ENCODE data around the gene MEF2C.
A peak's percentile ranks its signal among the peaks of the same experiment; 100 is the strongest.
"Not testable (repeated sequence)": the region's sequence is repeated elsewhere in the genome, so short reads cannot be mapped to it uniquely, and the experiment has no call there.

MEF2C gene

DNA sequence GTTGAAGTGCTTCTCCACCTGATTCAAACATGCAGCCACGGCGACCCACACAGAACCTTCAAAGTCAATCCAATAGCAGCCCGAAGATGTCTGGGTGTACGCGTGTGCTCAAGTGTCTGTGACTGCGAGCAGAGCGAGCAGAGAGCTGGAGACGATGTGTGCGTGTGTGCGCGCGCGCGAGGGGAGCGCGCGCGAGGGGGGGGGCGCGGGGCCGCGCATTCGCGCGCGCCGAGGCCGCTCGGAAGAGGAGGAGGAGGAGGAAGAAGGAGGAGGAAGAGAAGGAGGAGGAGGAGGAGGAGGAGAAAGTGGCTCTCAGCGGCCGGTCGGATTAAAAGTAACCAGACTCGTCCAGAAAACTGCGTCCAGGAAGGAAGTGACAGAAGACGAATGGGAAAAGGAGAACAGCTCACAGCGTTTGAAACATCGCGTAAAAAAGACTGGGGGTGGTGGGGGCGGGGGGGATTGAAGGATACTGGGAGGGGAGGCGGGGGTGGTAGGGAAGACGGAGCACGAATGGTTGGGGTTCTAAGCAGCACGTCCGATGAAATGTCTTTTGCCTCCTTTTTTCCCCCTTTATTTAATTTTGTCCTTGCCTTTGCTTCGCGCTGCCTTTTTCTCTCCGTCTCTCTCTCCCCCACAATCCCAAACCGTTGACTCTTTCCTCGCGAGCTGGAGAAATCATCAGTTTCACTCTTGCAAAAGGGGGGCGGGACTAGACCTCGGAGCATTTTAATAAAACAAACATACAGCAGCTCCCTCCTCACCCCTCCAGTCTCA, at the start of gene MEF2C:
MEF2C (minus strand) TSS at position 126 of the 777 bp plus-strand sequence. CDS start 59,396 bp downstream, outside the sequence.
- DNase-seq: peak; percentile 15

DNA sequence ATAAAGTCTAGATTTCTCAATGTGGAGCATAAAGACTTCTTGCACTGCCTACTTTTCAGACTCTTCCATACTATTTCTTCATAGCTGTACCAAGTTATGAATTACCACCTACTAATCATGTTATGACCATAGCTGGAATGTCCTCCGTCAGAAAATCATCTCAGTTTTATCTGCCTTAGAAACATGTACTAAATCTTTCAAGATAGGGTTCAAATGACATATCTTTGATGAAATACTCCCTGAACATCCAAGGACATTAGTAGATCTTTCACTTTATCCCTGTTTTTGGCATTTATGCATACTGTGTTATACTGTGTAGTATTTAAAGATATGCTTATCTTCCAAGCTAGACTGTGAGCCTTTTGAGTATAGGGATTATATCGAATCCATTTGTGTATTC, 49.6 kb upstream of the MEF2C start:
- no peak for DNase-seq

DNA sequence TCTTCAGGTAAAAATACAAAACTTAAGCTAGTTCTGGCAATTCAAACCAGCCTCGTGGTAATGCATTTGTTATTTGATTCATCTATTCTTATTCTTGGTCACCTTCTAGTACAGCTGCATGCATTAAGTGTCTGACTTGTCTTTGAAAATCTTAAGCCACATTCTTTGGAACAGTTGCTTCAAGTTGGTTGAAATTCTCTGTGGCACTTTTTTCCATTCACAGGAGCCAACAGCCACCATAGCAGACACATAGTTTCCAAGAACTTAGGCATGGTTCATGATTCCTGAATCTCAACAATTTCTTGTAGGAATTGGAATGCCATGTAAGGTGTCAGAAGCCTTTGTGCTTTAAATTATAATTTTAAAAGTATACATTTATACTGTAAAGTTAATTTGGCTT, 47.4 kb upstream of the MEF2C start:
- no peak for DNase-seq

DNA sequence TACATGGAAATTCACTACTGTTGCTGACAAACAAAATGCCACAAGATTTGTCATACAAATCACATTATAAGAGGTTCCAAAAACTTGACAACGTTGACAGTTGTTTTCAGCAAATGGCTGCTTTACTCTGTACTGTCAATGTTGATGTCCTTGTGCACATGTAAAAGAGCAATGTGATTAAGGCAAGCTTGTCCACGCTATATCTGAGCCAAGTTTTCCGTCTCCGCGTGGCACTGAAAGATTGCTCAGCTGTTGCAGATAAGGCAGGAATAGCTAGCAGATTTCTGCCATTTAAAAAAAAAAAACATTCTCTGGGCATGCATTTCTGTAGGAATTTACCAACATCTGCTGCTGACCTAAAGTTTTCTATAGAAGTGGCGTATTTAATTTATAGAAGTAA, 46.4 kb upstream of the MEF2C start:
- no peak for DNase-seq

DNA sequence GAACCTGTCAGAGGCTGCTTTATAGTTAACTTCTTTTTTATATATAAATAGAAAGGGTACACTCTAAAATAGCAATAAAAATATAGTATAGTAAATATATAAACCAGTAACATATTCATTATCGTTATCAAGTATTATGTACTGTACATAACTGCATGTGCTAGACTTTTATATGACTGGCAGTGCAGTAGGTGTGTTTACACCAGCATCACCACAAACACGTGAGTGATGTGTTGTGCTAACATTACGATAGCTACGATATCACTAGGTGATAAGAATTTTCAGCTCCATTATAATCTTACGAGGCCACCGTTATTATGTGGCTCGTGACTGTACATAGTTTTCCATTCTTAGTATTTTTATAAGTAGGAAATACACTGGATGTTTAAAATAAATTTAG, 43.8 kb upstream of the MEF2C start:
- no peak for DNase-seq

DNA sequence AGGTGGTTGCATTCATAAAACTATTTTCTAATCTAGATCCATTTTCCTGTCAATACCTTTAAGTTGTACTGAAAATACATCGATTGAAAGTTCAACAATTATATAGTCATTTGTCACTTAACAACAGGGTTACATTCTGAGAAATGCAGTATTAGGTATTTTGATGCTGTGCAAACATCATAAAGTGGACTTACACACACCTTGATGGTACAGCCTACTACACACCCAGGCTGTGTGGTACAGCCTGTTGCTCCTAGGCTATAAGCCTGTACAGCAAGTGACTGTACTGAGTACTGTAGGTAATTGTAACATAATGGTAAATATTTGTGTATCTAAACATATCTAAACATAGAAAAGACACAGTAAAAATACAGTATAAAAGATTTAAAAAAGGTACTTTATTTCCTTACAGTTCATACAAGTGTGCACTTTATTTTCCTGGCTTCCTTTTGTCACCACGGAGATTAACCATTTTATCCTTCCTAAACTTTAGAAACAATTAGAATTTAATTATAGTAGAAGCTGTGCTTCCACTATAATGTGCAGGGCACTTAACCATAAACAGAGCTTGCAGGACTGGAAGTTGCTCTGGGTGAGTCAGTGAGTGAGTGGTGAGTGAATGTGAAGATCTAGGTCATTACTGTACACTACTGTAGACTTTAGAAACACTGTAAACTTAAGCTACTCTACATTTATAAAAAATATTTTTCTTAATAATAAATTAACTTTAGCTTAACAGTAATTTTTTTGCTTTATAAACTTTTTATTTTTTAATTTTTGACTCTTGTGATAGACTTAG, 42.9 kb upstream of the MEF2C start:
- DNase-seq: no peak

DNA sequence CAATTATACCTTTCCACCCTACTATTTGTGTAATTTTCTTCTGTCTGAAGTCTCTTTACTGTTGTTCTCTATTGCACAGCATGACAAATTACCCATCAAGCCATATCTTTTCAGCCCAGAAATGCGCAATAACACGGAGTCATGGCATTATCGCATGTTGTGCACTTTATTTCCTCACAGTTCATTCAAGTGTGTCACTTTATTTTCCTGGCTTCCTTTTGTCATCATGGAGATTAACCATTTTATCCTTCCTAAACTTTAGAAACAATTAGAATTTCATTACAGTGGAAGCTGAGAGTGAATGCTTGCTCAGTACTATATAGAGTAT, 41.3 kb upstream of the MEF2C start:
- DNase-seq: no peak

DNA sequence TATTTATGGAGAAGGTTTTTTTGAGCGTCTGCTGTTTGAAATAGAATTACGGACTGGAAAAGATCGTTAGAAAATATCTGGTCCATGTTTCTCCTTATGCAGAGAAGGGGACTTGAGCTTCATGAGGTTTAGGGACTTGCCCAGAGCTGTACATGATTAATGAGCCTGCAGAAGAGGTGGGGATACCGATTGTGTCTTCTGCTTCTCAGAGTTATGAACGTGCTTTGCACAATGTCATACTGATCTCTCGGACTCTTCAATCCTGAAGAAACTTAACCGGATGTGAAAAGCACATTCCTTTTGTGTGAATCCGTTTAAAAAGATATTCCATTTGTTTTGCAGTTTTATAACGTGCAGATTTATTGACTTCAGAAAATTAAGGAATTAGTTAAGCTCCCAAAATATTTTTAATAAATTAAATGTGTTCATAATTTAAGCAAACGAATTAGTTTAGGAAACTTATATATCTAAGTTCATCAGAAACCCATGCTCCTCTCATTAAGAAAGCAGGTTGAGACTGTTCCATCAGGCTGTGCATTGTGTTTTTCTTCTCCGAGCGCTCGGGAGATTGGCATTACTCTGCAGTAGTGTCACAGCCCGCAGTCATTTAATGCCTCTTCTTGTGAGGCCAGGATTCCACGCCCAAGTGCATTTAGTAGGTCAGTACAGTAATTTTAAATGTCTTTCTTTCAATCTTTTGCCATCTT, 40.8 kb upstream of the MEF2C start:
- no peak for DNase-seq

DNA sequence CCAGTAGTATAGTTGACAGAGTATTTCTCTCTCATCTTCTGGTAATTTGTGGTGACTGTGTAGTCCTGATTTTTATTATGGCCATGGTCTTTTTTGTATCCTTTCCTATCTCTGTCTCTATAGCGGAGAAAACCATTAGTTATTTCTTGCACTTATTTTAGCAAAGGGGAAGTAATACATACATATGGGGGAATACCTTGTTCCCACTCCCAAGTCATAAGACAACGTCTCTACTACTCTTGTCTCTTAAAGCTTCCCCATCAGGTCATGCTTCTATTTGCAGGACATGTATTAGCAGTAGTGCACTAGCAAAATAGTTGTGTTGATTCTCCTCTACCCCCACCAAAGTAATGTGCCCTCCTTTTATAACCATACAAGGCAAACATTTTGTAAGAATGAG, 29.8 kb upstream of the MEF2C start:
- not testable (repeated sequence) for DNase-seq

DNA sequence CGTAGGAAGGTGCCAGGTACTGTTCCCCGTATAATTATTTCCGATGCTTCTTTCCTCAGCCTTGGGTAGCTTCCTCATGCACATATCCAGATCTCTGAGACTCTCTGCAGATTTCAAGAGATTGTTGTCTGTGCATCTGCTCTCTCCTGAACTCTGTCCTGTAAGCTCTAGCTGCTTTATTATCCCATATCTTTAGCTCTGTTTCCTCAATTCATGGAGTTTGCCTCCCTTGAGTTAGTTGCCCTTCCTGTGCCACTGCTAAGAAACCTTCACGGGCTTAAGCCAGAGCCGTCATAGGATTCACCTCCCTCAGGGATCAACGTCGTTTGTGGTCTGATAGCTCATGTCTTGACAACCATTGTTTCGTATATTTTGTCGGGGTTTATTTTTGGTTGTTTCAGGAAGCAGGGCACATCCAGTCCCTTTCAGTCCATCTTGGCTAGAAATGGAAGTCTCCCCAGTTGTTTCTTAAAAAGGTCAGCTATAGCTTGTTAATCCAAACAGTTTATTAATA, 28.1 kb upstream of the MEF2C start:
- not testable (repeated sequence) for DNase-seq

DNA sequence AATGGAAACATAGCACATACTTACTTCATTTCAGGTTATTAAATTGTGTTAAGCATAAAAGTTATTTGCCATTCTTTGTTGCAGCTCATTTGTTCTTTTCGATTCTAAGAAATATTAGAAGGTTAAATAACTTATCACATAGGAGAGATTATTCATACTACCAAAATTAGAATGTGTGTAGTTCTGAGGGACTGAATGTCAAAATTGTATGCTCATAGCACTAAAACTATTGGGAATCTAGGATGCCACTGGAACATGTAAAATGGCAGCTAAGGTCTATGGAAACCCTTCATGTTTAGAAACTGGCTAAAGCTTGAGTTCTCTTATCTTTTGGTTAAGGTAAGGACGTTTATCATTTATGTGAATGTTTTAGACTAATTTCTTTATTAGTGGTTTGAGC, 21.5 kb upstream of the MEF2C start:
- not testable (repeated sequence) for DNase-seq

DNA sequence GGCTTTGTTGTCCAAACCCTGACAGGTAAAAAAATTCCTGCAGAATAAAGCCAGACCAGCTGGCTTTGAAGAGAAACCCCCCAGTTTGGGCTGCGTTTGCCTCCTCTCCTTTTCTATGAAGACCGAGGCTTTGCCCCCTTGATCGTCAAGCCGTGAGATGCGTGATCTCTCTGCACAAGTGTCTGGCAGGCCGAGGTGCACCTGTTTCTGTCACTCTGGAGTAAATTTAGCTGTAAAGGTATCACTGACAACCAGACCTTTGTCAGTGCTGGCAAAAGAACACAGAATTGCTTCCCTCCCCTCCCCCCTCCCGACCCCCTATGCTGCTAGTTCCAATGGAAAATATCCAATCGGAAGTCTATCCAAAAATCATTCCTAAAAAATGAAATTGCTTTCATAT, 21.0 kb upstream of the MEF2C start:
- not testable (repeated sequence) for DNase-seq

DNA sequence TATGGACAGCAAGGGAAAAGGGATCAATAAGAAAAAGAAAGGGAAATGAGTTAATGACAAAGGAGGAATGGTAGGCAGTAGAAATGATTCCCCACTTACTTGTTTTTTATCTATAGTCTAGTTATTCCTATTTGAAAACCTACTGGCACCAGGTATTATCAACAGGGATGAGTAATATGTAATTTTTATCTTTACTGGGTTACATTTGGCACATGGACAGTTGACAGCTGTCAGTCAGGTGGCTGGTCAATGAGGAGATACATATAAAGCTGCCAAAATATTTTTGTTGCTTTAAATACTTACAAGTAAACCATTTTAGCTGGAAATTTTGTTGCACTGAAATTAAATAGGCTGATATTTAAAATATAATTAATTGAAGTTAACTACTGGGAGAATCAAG, 18.1 kb upstream of the MEF2C start:
- not testable (repeated sequence) for DNase-seq

DNA sequence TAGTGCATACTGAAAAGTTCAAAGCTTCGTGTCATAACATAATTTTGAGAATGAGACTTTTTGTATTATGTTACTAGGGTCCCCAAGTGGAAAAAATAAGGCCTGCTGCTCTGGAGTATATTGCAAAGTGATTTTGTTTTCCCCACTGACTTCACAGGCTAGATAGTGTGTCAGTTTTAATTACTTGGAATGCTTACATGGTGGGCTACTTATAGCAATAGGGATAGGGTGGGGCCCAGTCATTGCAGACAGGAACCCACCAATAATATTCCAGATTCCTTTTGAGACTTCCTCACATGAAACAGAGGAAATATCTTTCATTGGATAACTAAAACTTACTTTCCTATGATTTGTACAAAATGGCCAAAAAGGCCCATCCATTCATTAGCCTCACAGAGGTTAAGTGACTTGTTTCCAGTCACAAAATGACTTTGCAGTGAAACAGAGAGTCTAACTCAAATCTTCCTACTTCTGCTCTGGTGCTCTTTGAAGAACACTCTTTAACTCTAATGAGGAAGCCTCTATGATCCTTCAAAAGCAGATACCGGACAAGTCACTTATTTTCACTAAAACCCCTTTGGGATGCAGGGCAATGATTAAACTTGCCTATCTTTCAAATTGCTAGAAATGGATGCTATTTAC, 16.2 kb upstream of the MEF2C start:
- DNase-seq: no peak

DNA sequence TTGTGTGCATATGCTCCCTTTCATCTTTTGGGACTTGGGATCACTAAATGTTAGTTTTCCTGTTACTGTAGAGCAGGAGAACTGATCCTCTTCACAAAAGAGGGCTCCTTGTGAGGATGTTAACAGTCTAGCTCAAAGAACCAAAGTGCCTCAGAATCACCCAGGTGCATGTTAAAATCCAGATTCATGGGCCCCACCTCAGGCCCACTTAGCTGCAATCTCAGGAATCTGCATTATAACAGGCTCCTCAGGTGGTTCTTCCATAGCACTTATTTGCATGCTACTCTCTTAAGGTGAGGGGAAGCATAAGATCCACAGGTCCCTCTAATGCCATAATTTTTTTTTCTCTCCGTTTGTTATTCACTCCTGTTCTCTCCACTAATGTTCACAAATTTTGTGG, 14.8 kb upstream of the MEF2C start:
- DNase-seq: no peak

DNA sequence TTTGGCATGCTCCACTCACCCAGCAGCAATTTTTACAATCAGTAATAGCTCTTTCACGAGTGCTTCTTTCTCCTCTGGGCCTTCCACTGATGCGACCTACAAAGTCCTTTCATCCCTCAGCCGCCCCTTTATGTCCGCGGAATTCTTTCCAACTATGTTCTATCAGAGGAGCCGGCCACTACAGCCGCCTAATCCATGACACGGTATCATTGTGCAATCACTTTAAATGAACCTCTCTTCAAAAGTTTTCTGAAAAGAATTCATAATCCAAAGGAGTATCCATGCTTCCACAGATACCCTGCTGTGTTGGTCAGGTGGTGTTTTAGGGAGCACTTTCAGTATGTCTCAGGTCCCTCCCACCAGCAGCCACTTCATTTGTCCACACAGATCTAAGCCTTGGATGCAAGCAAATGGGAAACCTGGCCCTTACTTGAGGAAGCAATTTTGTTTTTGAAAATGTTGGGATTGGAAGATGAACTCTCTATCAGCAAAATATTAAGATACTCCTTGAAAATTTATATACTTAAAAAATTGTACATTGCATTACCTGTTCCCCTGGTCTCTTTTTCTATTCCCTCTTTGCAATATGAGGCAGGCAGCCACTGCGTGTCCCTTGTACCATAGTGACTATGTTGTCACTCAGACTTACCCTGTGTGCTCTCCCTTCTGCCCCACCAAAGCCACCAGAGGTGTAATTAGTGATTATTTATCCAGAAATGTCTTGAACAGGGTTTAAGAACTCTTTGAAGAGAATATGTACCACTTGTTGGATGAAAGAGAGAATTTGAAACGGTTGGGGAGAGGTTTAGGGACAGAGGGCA, 12.9 kb upstream of the MEF2C start:
- no peak for DNase-seq

DNA sequence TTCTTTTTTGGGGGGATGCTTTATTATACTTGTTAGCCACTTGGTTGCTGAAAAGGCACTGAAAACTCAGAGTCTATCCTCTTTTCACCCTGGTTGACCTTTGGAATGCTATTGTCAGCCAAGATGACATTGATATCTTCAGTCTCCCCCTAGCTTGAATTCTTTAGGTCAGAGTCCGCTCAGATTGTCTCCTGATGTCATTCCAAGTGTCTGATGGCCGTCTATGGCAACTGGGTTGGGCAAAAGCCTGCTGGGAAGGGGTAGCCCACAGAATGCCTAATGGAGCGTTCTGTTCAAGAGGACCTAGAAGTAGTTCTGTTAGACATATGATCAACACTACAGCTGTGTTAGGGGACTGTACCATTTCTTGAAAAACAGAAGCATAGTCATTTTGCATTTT, 9.7 kb upstream of the MEF2C start:
- no peak for DNase-seq

DNA sequence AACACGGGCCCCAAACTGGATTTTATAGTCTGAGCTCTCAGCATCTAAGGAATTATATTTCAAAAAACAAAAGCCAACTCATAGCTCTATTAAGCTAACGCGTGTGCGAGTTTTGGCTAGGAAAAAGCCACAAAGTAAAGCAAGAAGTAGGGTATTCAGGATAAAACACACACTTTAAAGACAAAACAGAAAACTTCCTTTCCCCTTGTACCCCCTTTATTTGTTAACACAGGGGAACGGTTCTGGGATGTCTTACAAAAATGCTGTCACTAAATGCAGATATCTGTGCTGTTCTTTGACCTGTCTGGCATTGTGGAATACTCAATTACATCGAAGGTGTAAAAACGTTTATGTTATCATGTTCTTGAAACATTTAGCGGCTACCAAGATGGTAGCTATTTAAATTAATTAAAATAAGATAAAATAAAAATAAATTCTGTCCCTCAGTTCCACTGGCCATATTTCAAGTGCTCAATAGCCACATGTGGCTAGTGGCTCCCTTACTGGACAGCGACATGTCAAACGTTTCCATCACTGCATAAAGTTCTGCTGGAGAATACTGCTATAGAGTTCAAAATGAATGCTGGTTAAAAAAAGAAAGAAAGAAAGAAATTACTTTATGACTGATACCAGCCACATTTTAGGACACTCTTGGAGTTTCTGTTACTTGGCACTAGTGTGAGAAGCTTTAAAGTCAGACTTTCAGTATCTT, 7.2 kb upstream of the MEF2C start:
- no peak for DNase-seq

DNA sequence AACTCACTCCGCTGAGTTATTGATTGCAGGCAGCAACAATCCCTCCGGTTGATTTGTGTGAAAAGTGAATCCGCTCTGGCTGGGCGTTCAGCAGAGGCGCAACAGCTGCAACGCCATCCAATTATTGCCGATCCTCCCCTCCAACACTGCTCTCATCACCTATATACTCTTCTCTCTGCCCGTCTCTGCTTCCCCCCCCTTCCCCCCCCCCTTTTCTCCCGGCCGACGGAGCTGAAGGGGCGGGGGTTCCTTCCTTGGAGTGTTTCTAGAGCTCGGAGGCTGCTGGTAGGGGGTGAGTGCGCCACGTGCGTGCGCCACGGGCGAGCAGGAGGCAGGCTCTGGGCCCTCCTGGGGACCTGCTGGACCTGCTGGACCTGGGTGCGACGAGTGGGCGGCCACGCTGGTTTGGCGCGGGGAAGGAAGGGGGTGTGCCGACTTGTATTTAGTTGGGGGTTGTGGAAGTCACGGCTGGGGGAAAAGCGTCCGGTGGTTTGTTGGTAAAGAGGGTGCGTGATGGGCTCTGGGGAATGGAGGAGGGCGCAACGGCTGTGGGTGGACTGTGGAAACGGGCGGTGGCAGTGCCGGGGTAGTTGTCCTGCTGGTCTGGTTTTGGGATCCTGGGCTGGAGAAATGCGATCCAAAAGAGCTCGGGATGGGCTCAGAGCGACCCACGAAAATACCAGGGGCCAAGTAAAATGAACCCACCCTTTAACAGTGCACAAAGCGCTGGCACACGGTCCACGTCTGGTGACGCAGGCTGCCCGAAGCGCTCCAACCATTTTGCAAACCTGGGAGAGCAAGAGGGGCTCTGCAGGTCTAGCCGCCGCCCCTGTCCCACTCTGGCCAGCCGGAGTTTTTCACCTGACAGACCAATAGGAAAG, 6.4 kb upstream of the MEF2C start:
- DNase-seq: no peak

DNA sequence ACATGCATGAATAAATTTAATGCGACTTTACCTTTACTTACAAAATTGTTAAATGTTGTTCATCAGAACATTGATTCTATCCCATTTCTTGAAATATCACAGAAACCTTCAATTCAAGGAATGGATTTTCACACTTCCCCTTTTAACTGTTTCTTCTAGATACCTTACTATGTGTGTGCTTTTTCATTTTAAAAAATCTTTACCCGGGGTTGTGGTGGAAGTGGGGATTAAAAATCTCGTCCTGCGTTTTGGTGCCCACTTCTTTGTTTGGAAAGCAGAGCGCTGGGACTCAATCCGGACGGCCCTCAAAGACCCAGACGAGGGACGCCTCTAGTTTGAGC, 5.8 kb upstream of the MEF2C start:
- DNase-seq: no peak

DNA sequence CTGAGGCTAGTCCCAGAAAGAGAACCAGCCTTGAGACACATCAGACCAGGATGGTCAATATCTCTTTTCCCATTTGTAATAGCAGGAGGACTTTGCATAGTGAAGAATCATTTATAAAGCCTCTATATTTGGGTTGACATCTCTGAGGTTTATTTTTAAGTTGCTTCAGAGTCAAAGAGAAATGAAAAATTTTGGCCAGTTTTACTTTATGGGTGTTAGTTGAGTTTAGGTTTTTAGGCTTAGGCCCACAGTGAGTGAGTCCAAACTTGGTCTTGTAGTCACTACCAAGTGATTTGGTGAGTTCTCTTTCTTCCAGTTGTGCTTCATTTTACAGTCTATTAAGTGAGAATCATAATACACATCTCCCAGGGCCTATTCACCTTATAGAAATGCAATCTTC, 5.3 kb upstream of the MEF2C start:
- no peak for DNase-seq

All from NK-92 treated with Interleukin-12 subunit alpha and Interleukin-12 subunit beta, amount 100 ng/mL, for 24 hours (cell line).